DLD1 (cell line): ENCODE results near the gene C6orf136.

ENCODE experiments used
- in situ Hi-C: cut with HindIII; loops from 2 replicates; pipeline ENCODE4 v1.10.0; 2017; ENCODE audit warnings: low sequenced_read_pairs

C6orf136 gene

DNA sequence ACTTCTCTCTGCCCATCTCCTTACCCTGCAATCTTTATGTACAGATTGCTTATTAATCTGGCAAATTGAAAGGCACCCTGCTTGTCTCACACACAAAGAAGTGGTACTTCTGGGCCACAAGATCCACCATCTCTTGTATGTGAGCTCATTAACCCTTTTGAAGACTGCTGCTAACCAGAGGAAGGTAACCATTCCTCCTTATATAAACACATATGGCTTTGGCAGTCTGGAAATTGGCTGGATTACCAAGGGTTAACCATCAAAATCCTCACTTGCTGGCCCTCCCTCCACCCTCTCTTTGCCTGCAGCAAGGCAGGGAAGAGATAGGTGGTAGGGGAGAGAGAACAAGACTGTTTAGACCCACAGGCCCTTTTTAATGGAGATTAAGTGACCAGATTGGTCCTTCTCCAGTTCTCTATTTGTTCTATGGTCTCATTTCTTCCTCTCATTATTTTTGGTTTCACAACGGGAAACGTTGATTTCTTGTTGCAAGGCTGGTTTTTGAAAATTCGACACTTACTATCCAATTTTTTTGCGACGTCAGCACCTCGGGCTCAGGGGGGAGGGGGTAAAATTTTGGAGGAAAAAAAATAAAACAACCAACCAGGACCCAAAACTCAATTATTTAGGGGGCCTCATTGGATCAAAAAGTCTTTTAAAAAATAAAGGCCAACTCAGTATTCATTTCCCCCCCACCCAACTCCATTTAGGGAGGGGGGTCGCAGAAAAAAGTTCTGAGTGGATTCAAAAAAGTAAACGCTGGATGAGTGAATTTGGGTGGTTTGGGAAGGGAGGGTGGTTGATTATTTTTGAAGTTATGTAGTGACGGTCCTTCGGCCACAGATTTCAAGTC is 30.7 kb upstream of the C6orf136 start:
- in situ Hi-C loops = no loop called here

DNA sequence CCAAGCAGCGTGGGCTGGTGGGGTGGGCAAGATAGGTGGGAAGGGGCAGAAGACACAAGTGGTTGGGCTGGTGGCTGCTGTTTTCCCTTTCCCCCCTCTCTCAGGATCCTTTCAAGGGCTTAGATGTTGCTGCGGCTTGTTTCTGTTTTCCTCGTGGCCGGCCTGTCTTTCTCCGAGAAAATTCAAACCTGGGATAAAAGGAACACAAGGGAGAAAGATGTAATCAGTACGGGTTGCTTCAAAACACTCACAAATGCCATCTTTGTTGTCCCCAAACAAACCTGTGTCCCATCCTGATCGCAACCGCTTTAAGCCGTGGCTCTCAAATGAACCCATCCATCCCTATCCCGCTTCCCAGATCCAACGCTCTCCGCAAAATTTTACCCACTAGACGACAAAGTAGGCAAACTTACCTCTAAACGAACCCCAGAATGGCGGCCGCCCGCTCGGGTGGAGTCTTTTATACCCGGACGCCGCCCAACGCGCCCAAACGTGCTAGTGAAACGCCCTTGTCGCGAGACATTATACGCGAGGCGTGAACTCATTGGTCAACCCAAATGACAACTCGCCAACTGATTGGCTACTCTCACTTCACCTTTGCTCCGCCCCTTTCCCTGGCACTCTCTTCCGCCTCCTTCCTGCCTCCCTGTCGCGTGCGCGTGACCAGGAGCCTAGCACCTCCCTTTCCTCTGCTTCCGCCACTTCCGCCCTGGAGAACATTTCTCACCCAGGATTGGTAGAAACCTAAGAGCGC is 29.9 kb upstream of the C6orf136 start, which contains the start of gene PPP1R10:
Gene PPP1R10, minus strand, starts transcription at position 433 of the 754 bp plus-strand sequence. CDS start 7,299 bp downstream, outside the sequence.
- in situ Hi-C loops = no loop called here

DNA sequence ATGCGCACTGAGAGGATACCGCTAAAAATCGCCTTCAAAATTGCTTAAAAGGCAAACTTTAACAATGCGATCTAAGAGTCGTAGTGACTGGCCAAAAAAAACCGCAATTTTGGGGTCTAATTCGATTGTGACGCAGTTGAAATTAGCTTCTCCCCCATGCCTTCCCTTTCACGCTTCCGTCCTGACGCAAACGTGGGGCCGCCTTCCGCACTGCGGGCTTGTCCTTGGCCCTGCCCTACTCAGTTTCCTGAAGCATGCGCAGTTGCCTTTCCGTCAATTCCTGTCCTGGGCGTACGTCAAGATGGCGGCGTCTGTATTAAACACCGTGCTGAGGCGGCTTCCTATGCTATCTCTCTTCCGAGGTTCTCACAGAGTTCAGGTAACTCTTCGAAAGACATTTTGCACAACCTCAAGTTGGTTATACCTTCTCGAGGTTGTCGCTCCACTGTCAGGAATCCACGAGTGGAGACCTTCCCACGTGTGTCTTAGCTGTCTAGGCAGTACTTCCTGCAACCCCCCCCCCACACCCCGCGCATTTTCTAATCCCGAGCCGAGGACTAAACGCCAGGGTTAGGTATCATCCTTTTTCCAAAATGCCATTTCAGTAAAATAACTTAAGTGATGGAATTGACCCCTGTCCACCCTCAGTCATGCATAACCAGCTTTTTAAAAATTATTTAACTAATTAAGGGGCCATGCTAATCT is 29.2 kb upstream of the C6orf136 start, which contains the start of gene MRPS18B:
Gene MRPS18B, plus strand, starts transcription at position 276 of the 705 bp plus-strand sequence. Its CDS starts 26 bp downstream, at position 302.
- in situ Hi-C loops = no loop called here

DNA sequence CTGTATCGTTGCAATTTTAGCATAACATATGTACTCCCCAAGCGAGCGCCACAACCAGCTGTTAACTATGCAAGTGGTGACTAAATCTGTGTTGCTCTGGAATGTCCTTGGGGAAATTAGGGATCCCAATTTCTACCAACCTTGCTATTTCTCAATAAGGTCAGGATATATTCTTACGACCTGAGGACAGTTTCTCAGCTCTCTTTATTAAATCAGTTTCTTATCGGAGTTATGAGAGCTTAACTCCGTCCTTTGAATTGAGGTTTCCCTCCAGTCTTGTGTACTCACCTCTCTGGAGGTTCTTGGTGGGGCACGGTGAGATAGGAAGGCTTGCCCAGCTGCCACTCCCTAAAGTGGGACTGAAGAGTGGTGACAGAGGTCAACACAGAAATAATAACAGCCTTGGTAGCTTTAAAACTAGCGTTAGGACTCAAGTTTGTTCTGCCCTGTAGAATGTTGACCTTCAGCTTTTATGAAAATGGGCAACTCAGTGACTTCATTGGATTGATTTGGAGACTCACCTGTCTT is 28.6 kb upstream of the C6orf136 start:
- in situ Hi-C loops = no loop called here

DNA sequence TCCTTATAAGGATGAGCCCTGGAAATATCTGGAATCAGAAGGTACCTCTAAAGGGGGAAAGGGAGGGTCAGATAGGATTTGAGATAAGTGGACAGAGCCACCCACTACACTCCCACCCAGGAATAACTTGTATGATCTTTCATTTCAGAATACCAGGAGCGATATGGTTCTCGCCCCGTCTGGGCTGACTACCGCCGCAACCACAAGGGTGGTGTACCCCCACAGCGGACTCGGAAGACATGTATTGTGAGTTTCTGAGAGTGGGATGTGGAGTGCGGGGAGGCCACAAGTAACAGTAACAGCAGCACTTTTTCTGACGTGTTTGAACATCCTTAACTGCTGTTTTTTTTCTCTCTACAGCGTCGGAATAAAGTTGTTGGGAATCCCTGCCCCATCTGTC is 27.4 kb upstream of the C6orf136 start:
- in situ Hi-C loops = no loop called here

DNA sequence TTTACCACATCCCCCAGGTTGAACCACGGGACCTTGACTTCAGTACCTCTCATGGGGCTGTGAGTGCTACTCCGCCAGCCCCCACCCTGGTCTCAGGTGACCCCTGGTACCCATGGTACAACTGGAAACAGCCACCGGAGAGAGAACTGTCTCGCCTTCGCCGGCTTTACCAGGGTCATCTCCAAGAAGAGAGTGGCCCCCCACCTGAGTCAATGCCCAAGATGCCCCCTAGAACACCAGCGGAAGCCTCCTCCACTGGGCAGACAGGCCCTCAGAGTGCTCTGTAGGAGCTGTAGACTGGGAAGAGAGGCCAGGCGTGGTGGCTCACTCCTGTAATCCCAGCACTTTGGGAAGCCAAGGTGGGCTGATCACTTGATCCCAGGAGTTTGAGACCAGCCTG is 21.4 kb upstream of the C6orf136 start:
- in situ Hi-C loops = no loop called here

DNA sequence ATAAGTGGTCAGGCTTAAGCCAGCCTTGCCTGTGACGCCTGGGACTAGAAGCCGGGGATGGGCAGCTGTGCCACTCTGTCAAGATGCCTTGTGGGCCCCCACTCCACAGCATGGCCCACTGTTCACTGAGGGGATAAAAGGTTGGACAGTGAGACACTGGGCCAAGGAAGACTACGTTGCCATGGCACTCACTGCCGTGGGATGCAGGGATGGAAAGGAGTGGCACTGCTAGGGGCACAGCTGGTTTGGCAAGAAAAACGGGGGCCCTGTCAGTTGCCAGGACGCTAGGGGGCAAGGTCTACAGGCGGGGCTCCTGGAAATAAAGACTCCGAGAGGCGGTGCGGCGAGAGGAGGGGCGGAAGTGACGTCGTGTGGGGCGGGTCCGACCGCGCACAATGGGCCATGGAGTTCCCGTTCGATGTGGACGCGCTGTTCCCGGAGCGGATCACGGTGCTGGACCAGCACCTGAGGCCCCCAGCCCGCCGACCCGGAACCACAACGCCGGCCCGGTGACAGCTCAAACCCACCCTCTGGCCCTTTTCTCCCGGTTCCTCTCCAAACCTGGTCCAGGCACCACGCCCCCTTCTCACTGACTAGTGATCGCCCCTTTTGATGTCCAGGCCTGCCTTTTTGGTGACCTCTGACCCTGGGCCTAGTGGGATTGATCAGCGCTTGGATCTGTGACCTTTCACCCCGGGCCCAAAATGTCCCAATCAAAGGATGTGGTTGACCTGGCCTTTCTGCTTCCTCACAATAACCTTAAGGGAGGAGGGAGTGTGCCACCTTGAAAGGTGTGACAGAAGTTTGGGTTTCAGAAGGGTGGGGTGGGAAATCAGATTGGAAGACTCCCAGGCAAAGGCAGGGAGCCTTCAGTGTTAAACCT is 20.2 kb upstream of the C6orf136 start, which contains the start of gene ATAT1:
Gene ATAT1, plus strand, starts transcription at position 391 of the 883 bp plus-strand sequence.
- in situ Hi-C loops = no loop called here

DNA sequence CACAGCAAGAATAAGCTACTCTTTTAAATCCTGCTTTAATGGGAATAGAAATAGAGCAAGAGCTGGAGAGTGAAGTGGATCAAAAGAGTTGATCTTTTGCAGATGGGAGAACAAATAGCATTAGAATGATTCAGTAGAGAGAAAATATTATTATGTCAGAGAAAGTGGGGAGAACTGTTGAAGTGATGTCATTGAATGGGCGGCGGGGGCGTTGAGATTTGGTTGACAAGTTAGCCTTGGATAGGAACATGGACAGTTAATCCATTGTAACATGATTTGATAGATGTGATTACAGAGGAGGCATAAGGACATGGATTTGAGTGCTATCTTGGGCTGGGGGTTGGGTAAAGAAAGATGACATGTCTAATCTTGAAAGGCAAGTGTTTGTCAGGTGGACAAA is 11.1 kb upstream of the C6orf136 start:
- in situ Hi-C loops = no loop called here

DNA sequence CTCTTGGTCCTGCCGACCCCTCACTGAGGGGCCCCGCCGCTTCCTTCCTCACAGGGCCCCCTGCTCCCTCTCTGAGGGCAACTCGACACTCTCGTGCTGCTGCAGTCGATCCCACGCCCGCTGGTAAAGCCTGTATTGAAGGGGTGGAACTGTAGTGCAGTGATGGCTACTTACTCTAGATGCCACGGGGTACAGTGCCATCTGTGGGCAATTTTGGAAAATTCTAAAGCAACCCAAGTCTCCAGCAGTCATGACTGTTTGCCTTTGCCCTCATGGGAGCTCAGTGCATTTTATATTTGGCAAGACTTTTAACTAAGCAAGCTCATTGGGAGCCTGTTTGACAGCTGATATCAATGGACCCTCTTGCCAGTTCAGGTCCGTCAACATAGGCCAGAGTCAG is 6.5 kb upstream of the C6orf136 start:
- in situ Hi-C loops = no loop called here

DNA sequence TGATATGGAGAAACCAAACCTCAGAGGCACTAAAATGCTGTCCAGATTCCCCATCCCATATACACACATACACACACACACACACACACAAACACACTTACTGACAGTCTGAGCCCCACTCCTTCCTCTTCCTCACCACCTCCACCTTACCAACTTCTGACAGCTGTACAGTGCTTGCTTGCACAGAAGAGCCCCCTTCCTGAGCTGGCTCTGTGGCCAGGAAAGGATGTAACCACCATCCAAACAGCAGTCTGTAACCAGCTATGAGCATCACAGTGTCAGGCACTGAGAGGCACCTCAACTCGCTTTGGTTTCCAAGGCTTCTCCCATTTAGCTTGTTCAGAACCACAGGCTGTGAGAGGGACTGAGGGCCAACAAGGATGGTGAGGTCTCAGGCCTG is 5.9 kb upstream of the C6orf136 start:
- in situ Hi-C loops = no loop called here

DNA sequence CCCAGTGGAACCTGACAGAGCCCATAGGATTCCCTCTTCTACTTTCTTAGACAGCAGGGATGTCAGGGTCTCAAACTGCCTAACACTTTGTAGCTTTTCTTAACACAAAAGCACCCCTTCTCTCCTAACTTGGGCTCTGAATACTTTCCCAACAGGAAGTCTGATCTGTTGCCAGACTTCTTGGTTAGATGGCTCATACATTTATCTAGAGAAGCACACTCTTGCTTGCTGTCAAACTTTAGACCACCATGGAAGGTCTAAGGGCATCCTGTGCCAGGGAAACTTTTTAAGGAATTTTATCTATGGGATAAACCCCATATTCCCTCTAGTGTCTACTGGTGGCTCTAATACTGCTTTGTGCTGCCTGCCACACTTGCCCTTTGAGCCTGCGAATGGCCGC is 3.3 kb upstream of the C6orf136 start:
- in situ Hi-C loops = no loop called here

DNA sequence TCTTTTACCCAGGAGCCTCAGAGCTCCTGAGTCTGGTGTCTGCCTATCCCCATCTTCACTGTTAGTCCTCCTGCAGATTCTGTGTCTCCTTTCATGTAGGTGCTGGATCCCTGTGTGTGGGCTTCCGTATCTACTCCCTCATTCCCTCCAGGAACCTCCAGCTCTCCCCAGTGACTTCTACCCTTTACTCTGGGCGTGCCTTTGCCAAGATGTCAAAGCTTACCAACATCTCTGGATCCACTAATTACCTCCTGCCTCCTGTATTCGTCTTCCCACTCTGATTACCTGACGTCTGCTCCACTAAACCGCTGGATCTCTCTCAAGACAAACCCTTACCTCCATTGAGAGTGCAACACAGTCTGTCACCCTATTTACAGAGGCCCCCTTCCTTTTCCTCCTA is 2.2 kb upstream of the C6orf136 start:
- in situ Hi-C loops = no loop called here

DNA sequence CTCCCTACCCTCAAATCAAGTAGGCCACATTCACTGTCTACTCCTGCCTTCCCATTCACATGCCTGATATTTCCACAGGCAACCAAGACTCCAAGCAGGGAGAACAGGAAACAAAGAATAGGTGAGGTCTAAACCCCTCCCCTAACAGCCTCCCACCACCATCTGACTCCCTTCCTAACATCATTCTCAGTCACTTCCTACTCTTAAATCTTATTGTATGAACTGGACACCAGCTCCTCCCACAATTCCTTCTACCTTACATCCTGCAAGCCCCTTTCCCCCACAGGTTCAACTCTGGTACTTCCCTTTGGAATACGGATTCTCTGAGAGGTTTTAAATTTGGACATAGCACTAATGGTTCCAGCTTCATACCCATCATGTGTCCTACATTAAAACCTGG is 944 bp upstream of the C6orf136 start:
- in situ Hi-C loops = no loop called here

DNA sequence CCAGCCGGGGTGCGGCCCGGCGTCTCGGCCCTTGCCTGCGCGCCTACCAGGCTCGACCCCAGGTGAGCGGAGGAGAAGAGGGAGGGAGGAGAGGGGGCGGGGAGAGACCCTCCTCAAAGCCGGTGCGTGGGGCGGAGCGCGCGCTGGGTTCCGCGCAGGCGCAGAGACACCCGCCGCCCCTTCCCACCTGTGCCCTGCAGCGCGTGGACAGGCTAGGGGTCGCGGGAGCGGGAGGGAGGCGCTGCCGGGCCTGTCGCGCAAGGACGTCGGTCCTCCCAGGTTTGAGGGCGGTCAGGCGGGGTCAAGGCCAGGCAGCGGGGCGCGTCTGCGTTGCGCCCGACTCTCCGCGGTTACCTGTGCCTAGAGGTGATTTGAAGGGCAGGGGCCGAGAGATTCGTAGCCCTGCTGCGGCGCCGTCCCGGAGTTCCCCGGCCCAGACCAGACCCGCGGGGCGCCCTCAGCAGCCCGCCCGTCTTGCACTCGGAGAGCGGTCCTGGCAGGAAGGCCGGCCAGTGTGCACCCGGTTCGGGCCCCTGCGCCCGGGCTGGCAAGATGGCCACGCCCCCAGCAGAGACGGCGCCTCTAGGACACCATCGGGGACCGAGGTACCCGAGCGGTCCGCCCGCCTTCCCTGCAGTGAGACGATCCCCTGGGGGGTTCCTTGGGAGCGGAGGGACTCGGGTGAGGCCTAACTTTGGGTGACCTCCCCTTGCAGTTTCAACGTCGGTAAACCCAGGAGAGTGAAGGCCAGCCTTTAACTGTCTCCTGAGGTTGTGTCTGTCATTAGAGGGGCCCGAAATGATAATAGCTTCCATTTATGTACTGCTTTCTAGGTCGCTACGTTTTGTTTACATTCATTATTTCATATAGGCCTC is 546 bp downstream of the C6orf136 start:
- in situ Hi-C loops = no loop called here

DNA sequence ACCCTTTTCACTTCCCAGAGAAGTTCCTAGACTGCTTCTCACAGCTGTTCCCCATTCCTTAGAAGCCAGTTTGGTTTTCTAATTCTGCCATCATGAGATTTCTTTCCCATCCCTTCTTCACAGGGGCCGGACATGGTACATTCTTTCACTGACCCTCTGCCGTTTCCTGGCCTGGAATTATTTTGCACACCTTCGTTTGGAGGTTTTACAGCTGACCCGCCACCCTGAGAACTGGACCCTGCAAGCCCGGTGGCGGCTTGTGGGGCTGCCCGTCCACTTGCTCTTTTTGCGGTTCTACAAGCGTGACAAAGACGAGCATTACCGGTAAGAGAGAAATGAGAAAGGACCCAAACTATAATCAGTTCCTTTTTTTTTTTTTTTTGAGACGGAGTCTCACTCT is 4.2 kb downstream of the C6orf136 start:
- in situ Hi-C loops = no loop called here

DNA sequence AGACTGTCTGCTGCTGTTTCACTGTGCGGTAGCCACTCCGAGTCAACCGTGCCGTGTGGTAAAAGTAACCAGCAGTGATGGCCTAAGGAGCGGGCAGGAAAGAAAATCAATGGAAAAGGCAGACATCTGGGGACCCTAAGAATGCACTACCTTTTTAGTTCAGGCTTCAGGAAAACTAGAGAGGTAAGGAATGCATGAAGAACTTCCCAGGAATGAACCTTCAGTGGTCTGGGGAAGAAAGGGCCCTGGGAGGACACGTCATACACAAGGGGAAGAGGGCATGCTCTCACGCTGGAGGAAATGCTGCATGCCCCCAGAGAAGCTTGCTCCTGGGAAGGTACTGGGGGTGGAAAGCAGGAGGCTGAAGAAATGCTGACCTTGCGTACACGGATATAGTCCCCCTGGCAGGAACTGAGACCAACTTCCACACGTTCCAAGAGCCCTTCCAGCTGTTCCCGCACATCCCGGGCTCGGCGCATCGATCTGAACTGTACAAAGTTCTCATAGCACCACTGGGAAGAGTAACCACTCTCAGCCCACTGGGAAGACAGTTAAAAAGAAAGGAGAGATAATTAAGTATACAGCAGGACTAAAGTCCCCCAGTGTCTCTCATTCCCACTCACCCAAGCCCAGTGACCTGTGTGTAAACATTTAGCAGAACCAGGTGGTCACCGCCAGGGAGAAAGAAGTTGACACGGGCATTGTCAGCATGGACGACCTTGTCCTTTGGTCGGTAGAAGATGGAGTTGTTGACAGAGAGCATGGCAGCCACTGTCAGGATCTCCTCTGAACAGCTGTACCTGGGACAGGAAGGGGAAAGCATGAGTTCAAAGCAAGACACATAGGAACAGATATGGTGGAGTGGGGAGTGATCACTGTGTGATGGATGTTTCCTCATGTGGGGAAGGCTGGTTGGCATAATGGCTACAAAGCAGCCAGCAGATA is 8.1 kb downstream of the C6orf136 start:
- in situ Hi-C loops = no loop called here

DNA sequence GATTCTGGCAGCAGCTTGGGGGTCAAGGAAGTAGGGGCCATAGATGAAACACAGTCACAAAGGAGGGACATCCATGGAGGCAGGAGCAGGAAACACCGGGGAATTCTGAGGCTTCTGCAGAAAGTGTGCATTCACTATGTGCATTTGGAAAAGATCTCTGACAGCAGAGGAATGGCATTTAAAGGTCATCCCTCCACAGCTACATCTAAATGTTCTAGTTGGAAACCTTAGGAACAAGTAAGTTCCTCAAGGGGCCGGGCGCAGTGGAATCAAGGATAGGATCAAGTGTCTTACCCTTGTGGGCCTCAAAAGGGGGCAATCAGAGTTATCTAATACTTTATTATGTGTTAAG is 8.8 kb downstream of the C6orf136 start:
- in situ Hi-C loops = no loop called here

DNA sequence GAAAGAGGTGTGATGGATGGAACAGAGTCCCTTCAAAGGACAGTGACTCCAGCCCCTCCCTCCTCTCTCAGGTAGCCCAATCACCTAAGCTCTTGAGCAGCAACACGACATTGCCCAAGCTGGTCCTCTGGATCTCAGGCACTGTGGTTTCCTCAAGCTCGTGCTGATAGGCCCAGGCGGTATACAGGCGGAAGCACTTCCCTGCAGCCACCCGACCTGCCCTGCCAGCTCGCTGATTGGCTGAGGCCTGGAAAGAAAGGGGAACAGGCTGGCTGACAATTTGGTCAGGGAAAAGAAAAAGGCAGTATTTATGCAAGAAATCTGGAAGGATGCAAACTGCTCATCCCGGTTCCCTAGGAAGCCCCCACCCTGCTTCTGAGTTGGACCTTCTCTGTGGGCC is 9.6 kb downstream of the C6orf136 start:
- in situ Hi-C loops = no loop called here
